ENCODE data around the gene MOB1B.

DNA sequence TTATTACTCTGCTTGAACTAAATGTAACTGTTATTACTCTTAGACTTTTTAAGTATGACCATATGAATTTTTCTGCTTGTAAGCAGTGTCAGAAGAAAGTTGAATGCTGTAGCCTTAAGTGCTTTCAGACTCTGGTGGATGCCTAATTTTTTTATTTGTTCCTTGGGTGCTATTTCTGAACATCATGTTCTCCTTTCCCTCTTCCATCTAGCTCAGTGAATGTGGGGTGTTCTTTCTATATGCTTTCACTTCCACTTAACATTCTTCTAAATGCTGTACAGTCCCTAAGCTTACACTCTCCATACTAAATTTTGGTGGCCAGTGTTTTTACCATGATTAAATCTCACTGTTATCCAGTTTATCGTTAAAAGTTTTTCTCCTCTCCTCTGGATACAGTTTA, 94.9 kb downstream of the MOB1B start:
- TF ChIP-seq ZNF274 (IDR thresholded peaks at IDR 0.05; ENCODE audit: low read depth, low read length) (no peak), YY1 (IDR thresholded peaks at IDR 0.05; ENCODE audit: insufficient read depth, insufficient read length) (no peak), SUZ12 (IDR thresholded peaks at IDR 0.05; ENCODE audit: extremely low read depth, insufficient read depth, insufficient read length) (no peak)

All from NT2/D1 (cell line).